Lower leg skin (tissue), 4 donors: Measurements from ENCODE around the gene SP7. TPM values are rescaled to one million over a fixed set of nuclear protein-coding genes. Genes with fewer than 3 reads are reported as not detected.
"Not testable (repeated sequence)": the region's sequence is repeated elsewhere in the genome, so short reads cannot be mapped to it uniquely, and the experiment has no call there.

Source experiments
- DNase-seq, 2 donors: peaks; one replicate each; pipeline ENCODE4 v3.0.0-alpha.2; 2019; ENCODE audit warnings: low spot score in 2 of 2
- H3K4me3 ChIP-seq: fragments of 200-600 bp; sonication (generic); 2 replicates; pipeline ENCODE4 v1.5.1; 2017; ENCODE audit warnings: mild to moderate bottlenecking, low read depth; ENCODE audit not compliant: poor library complexity, severe bottlenecking
- CTCF ChIP-seq, 3 donors: fragments of 450-650 bp; IDR thresholded peaks; one replicate each; pipeline ENCODE4 v1.5.1; 2016; ENCODE audit warnings: antibody characterized with exemption in 3 of 3, mild to moderate bottlenecking in 3 of 3, moderate library complexity in 2 of 3
- POLR2A ChIP-seq, 2 donors: fragments of 450-650 bp; IDR thresholded peaks; one replicate each; pipeline ENCODE4 v1.6.1; 2016 to 2017; ENCODE audit warnings: antibody characterized with exemption in 2 of 2, mild to moderate bottlenecking in 1 of 2, moderate library complexity in 1 of 2
- WGBS, 2 donors: methylation state at CpG; one replicate each; pipeline ENCODE4 v1.1.5; 2018; 5-methylcytosine and 5-hydroxymethylcytosine counted together
- intact Hi-C: fragments of 100-400 bp; cut with DNase I; formaldehyde crosslinking; loops from one replicate; pipeline ENCODE4 v1.15.0; 2023; ENCODE audit warnings: low total_unique reads
- total RNA-seq, 4 donors: library from RNA; depleted of rRNA; stranded (reverse); fragments of >200 nt; gene quantifications; one replicate each; pipeline ENCODE4 v1.1.0, GENCODE V29; 2016

SP7 gene
- total RNA-seq, 4 donors from 2014 or later = not detected

DNA sequence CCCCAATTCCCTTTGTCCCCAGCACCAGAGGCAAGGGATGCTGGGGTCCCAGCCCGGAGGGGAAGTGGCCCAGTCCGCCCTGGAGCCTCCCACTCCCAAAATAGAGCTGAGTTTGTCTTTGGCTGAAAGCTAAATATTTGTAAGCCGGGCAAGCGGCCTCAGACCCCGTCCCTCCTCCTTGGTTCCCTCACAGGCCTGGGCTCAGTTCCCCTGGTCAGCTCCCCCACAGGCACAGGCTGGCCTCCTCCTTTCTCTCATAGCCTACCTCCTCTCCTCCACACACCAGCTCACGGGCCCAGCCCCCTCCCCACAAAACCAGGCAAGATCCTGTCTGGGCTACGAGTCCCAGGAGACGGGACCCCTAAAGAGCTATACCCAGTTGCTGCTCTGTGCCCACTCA lies 1.3 kb downstream of the SP7 start:
- intact Hi-C loops = no loop called here
- 88 to 95% methylated on average over 8 of the region's 8 CpGs for WGBS, 2 donors
- no peak overlapping the region for H3K4me3 ChIP-seq
- no peak for DNase-seq
- TF ChIP-seq CTCF (IDR thresholded peaks at IDR 0.05) (no peak), POLR2A (IDR thresholded peaks at IDR 0.05) (no peak)

DNA sequence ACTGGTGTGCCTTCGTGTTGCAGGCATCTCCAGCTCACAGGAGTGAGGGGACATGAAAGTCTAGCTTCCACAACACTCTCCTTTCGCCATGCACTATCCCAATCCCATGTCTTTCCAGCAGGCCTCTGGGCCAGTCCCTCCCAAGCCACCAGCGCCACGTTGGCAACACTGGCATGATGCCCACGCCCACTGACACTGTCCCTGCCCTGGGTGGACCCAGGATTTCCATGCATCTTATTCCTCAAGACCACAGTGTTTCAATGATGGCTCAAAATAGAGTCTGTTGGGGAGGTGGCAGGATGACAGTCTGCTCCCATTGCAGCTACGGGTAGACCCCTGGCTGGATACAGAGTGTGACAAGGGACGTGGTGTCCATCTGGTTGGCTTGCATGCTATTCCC lies 2.3 kb downstream of the SP7 start:
- no peak for TF ChIP-seq POLR2A (IDR thresholded peaks at IDR 0.05)
- TF ChIP-seq CTCF (IDR thresholded peaks at IDR 0.05) = no peak
- no peak overlapping the region for H3K4me3 ChIP-seq
- DNase-seq = no peak
- intact Hi-C loops = no loop called here
- WGBS, 2 donors = 63 to 64% methylated on average over 7 of the region's 7 CpGs

DNA sequence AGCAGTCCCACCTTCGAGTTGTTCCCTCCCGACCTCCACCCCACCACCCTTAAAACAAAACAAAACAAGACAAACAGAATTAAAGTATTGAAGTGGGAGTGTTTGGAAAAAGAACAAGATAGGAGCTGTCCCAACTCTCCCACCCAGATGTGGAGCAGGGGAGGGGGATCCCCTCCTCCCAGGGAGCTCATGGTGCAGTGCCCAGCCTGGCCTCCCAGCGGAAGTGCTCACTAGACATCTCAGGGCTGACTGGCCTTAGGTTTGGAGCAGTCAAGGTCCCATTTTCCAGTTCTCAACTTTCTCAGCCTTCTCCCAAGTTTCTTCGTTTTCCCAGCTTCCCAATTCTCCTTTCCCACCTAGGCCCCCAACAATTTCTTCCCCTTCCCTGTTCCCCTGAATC lies 2.9 kb downstream of the SP7 start:
- DNase-seq = no peak
- intact Hi-C loops = no loop called here
- H3K4me3 ChIP-seq = no peak overlapping the region
- 84 to 86% methylated on average over 4 of the region's 4 CpGs for WGBS, 2 donors
- TF ChIP-seq POLR2A (IDR thresholded peaks at IDR 0.05) = no peak
- TF ChIP-seq CTCF (IDR thresholded peaks at IDR 0.05) = no peak

- intact Hi-C loops = no loop called here
- TF ChIP-seq CTCF (IDR thresholded peaks at IDR 0.05) = no peak
- no peak for TF ChIP-seq POLR2A (IDR thresholded peaks at IDR 0.05)
- no peak overlapping the region for H3K4me3 ChIP-seq
- 67 to 77% methylated on average over 15 of the region's 15 CpGs for WGBS, 2 donors
- no peak for DNase-seq
These were observed 3.4 kb downstream of the SP7 start for GRCh38 chr12:53332744-53333143.

GRCh38 chr12:53332339-53332738 lies 3.8 kb downstream of the SP7 start:
- DNase-seq, intact Hi-C loops, H3K4me3 ChIP-seq: not testable (repeated sequence)

DNA sequence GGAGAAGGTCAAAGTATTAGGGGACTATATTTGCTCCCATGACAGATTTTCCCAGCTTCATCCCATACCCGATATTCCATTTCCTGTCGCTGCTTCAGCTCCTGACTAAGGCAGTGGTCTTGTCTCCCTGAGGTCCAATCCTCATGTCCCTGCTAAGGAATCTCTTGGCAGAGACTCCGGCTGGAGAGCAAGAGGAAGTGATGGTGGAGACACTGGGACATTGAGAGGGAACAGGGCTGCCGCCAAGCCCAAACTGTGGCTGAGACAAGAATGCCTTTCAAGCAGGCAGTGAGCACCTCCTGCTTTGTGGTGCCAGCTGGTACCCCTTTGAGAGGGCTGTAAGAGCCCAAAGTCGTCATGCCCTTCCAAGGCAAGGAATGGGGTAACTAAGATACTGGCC lies 5.5 kb downstream of the SP7 start:
- TF ChIP-seq POLR2A (IDR thresholded peaks at IDR 0.05) (no peak), CTCF (IDR thresholded peaks at IDR 0.05) (no peak)
- DNase-seq = no peak
- intact Hi-C loops = no loop called here
- no peak overlapping the region for H3K4me3 ChIP-seq
- 75 to 82% methylated on average over 5 of the region's 5 CpGs for WGBS, 2 donors
